Osteoblast (primary cell): ENCODE measurements around the gene HPSE2. TPM values are rescaled to one million over a fixed set of nuclear protein-coding genes. Genes with fewer than 3 reads are reported as not detected.

Experiments
- DNase-seq: peaks from one replicate; pipeline ENCODE4 v3.0.0; 2011; ENCODE audit warnings: low spot score, mixed read lengths; ENCODE audit not compliant: insufficient read length; ENCODE audit errors: missing footprints
- H2AFZ ChIP-seq: 2 replicates; pipeline ENCODE4 v1.6.0; 2011; ENCODE audit warnings: mild to moderate bottlenecking, low read length
- H3K27ac ChIP-seq: 2 replicates; pipeline ENCODE4 v1.5.1; 2011; ENCODE audit warnings: mild to moderate bottlenecking, low read depth, low read length, moderate library complexity
- H3K27me3 ChIP-seq: 2 replicates; pipeline ENCODE4 v1.6.0; 2012; ENCODE audit warnings: mild to moderate bottlenecking, control low read depth, inconsistent platforms, low read length, moderate library complexity; ENCODE audit not compliant: insufficient read depth
- H3K36me3 ChIP-seq: 2 replicates; pipeline ENCODE4 v1.5.1; 2011; ENCODE audit warnings: mild to moderate bottlenecking, low read length, control low read depth, moderate library complexity; ENCODE audit not compliant: insufficient read depth
- H3K4me1 ChIP-seq: 2 replicates; pipeline ENCODE4 v1.5.1; 2011; ENCODE audit warnings: mild to moderate bottlenecking, low read length, control low read depth, moderate library complexity; ENCODE audit not compliant: insufficient read depth
- H3K4me2 ChIP-seq: 2 replicates; pipeline ENCODE4 v1.6.0; 2011; ENCODE audit warnings: mild to moderate bottlenecking, low read length; ENCODE audit not compliant: insufficient read depth
- H3K4me3 ChIP-seq: fragments of 200-600 bp; sonication (generic); 3 replicates; pipeline ENCODE4 v1.5.1; 2012; ENCODE audit warnings: mild to moderate bottlenecking, low read length, inconsistent platforms; ENCODE audit not compliant: insufficient read depth
- H3K79me2 ChIP-seq: 2 replicates; pipeline ENCODE4 v1.6.0; 2012; ENCODE audit warnings: mild to moderate bottlenecking, low read length, control low read depth, inconsistent platforms; ENCODE audit not compliant: insufficient read depth
- H3K9me3 ChIP-seq: 2 replicates; pipeline ENCODE4 v1.5.1; 2011; ENCODE audit warnings: low read depth, low read length, control low read depth
- H4K20me1 ChIP-seq: 2 replicates; pipeline ENCODE4 v1.6.0; 2012; ENCODE audit warnings: mild to moderate bottlenecking, low read length, control low read depth; ENCODE audit not compliant: insufficient read depth
- CTCF ChIP-seq: IDR thresholded peaks from 2 replicates; pipeline ENCODE4 v1.5.1; 2011; ENCODE audit warnings: mild to moderate bottlenecking, low read depth, low read length, moderate library complexity; ENCODE audit errors: extremely low read depth
- total RNA-seq: library from RNA; depleted of rRNA; stranded (reverse); fragments of >200 nt; gene quantifications from 2 replicates; pipeline ENCODE4 v1.2.3, GENCODE V29; 2012

The HPSE2 gene
- total RNA-seq, 1 donor = not detected

DNA sequence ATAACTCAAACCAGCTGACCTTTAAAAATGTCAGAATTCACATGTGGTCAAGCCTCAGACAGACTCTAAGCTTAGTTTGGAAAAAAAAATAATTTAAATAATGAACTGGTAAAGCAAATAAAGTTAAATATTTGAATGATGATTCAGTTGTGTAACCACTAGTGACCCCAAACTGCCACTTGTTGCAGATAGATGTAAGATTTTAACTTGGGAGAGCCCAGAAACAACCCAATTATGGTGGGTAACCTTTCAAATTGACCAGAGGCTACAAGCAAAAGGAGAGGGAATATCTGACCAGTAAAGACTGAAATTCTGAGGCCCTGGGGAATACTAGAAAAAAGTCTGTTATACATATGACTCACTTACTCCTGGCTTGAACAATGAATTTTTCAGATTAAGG lies 268.1 kb downstream of the HPSE2 start:
- Histone ChIP-seq H2AFZ (no peak overlapping the region), H3K9me3 (no peaks in the 10 kb centered on the region), H4K20me1 (no peaks in the 10 kb centered on the region), H3K27me3 (no peaks in the 10 kb centered on the region), H3K4me3 (no peak overlapping the region), H3K36me3 (no peaks in the 10 kb centered on the region), H3K4me2 (no peak overlapping the region), H3K79me2 (no peaks in the 10 kb centered on the region), H3K27ac (no peak overlapping the region), H3K4me1 (no peaks in the 10 kb centered on the region)
- no peak for DNase-seq
- TF ChIP-seq CTCF = no peak

- no peaks in the 10 kb centered on the region for H3K36me3 ChIP-seq
- H2AFZ ChIP-seq = no peak overlapping the region
- no peak for TF ChIP-seq CTCF
- no peak for DNase-seq
- H4K20me1 ChIP-seq = no peaks in the 10 kb centered on the region
- no peak overlapping the region for H3K27ac ChIP-seq
- no peaks in the 10 kb centered on the region for H3K79me2 ChIP-seq
- H3K9me3 ChIP-seq = no peaks in the 10 kb centered on the region
- H3K4me2 ChIP-seq = no peak overlapping the region
- H3K4me1 ChIP-seq = no peaks in the 10 kb centered on the region
- no peak overlapping the region for H3K4me3 ChIP-seq
- no peaks in the 10 kb centered on the region for H3K27me3 ChIP-seq
These were observed 272.0 kb downstream of the HPSE2 start for GRCh38 chr10:98963608-98964007.

DNA sequence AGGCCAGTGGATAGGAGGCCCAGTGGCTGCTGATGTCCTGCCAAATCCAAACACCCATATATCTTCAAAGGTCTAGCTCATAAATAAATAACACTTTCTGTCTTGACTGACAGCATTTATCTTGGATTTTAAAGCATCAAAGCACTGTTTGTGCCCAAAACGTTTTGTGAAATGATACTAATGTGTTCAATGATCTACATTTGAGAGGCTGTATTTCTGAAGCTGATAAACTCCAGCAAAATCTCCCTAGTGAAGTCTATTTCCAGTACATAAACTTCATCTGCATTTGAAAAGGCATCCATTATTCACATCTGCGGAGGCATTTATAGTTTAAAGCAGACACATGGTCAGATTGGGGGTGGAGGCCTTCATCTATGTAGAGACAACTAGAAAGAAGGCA lies 276.3 kb downstream of the HPSE2 start:
- Histone ChIP-seq H3K9me3 (no peaks in the 10 kb centered on the region), H3K36me3 (no peaks in the 10 kb centered on the region), H4K20me1 (no peaks in the 10 kb centered on the region), H3K4me1 (no peaks in the 10 kb centered on the region), H3K27me3 (no peaks in the 10 kb centered on the region), H3K4me2 (no peak overlapping the region), H2AFZ (no peak overlapping the region), H3K79me2 (no peaks in the 10 kb centered on the region), H3K27ac (no peak overlapping the region), H3K4me3 (no peak overlapping the region)
- DNase-seq = no peak
- TF ChIP-seq CTCF = no peak

DNA sequence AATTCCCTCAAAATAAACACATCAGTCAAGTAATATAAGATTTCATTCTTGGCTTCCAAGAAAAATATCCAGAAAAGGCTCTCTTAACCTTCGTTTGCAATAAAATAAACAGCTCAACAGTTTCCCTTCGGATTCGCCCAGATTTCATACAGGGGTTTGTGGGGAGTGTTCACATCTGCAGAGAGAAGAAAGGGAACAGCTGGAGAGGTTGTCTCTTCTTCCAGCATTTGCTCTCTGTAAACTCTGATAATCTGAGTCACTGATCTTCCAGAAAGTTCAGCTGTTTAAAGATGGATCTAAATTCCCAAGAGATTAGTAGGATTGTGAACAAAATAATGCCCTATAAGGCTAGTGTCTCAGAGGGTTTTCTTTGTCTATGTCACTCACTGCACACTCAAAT lies 277.9 kb downstream of the HPSE2 start:
- Histone ChIP-seq H4K20me1 (no peaks in the 10 kb centered on the region), H3K79me2 (no peaks in the 10 kb centered on the region), H3K9me3 (no peaks in the 10 kb centered on the region), H3K27ac (no peak overlapping the region), H3K4me2 (no peak overlapping the region), H3K27me3 (no peaks in the 10 kb centered on the region), H3K36me3 (no peaks in the 10 kb centered on the region), H3K4me1 (no peaks in the 10 kb centered on the region), H3K4me3 (no peak overlapping the region), H2AFZ (no peak overlapping the region)
- TF ChIP-seq CTCF = no peak
- no peak for DNase-seq
